Measurements from ENCODE around the gene FOXJ1.

Gene FOXJ1

DNA sequence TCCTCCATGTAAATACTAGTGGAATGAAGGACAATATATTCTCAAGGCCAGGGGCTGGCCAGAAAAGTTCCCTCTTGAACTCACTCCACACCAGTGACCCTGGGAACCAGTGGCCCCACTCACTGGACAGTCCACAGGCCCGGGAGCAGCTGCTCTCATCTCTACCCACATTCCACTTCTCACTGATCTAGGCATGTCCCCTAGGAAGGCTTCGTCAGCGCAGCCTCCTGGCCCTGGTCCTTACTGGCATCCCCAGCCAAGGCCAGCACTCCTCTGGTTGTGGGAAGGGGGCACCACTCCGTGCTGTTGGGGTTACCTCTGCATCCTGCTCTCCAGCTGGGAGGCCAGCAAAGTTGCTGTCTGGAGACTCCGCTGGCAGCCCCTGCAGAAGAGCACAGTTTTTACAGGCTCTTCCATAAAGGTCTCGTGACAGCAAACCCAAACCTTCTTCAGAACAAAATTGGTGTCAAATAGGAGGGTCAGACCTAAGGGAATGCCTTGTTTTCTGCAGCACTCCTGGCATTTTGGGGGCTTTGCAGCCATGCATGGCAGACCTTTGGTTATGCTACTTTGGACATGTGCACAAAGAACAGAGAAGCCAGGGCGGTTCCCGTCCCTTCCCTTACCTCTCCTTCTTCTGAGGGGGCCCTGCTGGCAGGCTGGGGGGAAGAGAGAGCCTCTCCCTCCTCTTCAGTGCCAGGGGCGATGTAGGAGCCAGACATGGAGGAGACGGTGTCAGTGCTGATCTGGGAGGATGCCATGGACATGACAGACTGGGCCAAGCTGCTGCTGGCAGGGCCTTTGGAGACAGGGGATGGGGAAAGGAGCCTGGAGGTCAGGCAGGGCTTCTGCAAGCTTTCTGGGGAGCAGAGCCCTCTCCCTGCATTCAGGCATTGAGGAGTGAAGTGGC is 14.1 kb upstream of the FOXJ1 start:
- Histone ChIP-seq H3K4me2 (ENCODE audit: low read length) (no peak overlapping the region), H3K79me2 (ENCODE audit: control insufficient read depth, insufficient read depth, low read length, poor library complexity) (no peaks in the 10 kb centered on the region), H3K14ac (ENCODE audit: low read length) (no peak overlapping the region), H3K27ac (ENCODE audit: low read depth, low read length) (no peak overlapping the region), H3K4me1 (ENCODE audit: control insufficient read depth in 1 of 2, insufficient read depth in 2 of 2, low read length in 2 of 2) (no peaks in the 10 kb centered on the region), H2BK5ac (ENCODE audit: low read depth, low read length, poor library complexity) (no peak overlapping the region), H3K9me3 (ENCODE audit: insufficient read depth, low read depth, low read length) (no peaks in the 10 kb centered on the region), H3K36me3 (ENCODE audit: control insufficient read depth in 1 of 2, insufficient read depth in 2 of 2, low read length in 2 of 2) (no peaks in the 10 kb centered on the region), H3K23ac (ENCODE audit: low read length) (no peak overlapping the region), H3K79me1 (ENCODE audit: low read length) (no peaks in the 10 kb centered on the region), H3K18ac (ENCODE audit: low read length) (no peak overlapping the region), H3K9ac (ENCODE audit: low read length) (no peak overlapping the region), H2BK120ac (ENCODE audit: insufficient read depth, low read length, poor library complexity) (no peak overlapping the region), H4K12ac (ENCODE audit: low read depth, low read length) (no peak overlapping the region), H3K4ac (ENCODE audit: low read depth, low read length) (no peak overlapping the region), H2AK5ac (ENCODE audit: low read length) (no peak overlapping the region), H4K91ac (ENCODE audit: low read depth, low read length) (no peak overlapping the region), H3K4me3 (ENCODE audit: low read depth, low read length) (no peak overlapping the region), H2AFZ (ENCODE audit: insufficient read depth, low read length, poor library complexity) (no peak overlapping the region), H4K8ac (ENCODE audit: low read depth, low read length) (no peak overlapping the region), H3K27me3 (ENCODE audit: insufficient read depth, low read length) (no peaks in the 10 kb centered on the region), H2BK12ac (ENCODE audit: low read length) (no peak overlapping the region)
- DNase-seq: no peak
- no CpG with 5 or more reads among the region's 10 CpGs for WGBS (ENCODE audit: extremely low coverage, insufficient coverage, insufficient read length)

DNA sequence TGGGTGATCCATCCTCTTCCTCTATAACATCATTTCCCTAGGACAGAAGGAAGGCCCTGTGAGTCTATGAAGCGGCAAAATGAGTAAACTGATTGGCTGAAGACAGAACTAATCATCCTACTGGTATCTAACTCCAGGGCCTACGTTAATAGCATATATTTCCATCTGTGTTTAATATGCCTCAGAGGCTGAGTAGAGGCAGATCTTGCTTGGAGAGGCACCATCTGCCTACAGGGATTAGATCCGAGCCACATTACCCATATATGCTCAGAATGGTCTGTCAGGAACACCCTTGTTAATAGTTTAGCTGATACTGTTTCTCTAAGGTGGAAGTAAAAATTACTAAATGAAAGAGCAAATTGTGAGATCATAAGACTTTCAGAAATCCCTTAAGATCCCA is 13.2 kb upstream of the FOXJ1 start:
- Histone ChIP-seq H3K9me3 (ENCODE audit: insufficient read depth, low read depth, low read length) (no peaks in the 10 kb centered on the region), H4K12ac (ENCODE audit: low read depth, low read length) (no peak overlapping the region), H3K4me3 (ENCODE audit: low read depth, low read length) (no peak overlapping the region), H3K4me1 (ENCODE audit: control insufficient read depth in 1 of 2, insufficient read depth in 2 of 2, low read length in 2 of 2) (no peaks in the 10 kb centered on the region), H2AK5ac (ENCODE audit: low read length) (no peak overlapping the region), H3K14ac (ENCODE audit: low read length) (no peak overlapping the region), H3K79me2 (ENCODE audit: control insufficient read depth, insufficient read depth, low read length, poor library complexity) (no peaks in the 10 kb centered on the region), H4K8ac (ENCODE audit: low read depth, low read length) (no peak overlapping the region), H3K9ac (ENCODE audit: low read length) (no peak overlapping the region), H3K27ac (ENCODE audit: low read depth, low read length) (no peak overlapping the region), H3K27me3 (ENCODE audit: insufficient read depth, low read length) (no peaks in the 10 kb centered on the region), H3K18ac (ENCODE audit: low read length) (no peak overlapping the region), H2AFZ (ENCODE audit: insufficient read depth, low read length, poor library complexity) (no peak overlapping the region), H3K4me2 (ENCODE audit: low read length) (no peak overlapping the region), H2BK5ac (ENCODE audit: low read depth, low read length, poor library complexity) (no peak overlapping the region), H3K4ac (ENCODE audit: low read depth, low read length) (no peak overlapping the region), H3K36me3 (ENCODE audit: control insufficient read depth in 1 of 2, insufficient read depth in 2 of 2, low read length in 2 of 2) (no peaks in the 10 kb centered on the region), H2BK120ac (ENCODE audit: insufficient read depth, low read length, poor library complexity) (no peak overlapping the region), H4K91ac (ENCODE audit: low read depth, low read length) (no peak overlapping the region), H3K23ac (ENCODE audit: low read length) (no peak overlapping the region), H3K79me1 (ENCODE audit: low read length) (no peaks in the 10 kb centered on the region), H2BK12ac (ENCODE audit: low read length) (no peak overlapping the region)
- no CpG with 5 or more reads among the region's 3 CpGs for WGBS (ENCODE audit: extremely low coverage, insufficient coverage, insufficient read length)
- DNase-seq: no peak

DNA sequence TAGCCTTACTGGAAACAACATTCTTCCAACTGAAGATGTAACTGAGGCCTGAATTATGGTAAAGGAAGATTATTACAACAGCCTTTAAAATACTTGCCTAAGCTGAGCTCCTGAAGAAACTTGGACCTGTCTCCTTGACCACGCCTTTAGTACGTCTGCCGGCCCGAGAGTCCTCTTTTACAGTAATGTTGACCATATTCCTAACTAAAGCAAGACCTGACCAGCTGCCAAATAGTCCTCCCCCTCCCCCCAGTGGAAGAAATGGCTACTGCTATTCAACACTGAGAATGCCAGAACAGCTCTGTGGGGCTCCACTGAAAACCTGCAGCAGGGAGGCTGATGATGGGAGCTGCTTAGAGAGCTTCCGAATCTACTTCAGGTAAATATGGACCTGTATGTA is 12.6 kb upstream of the FOXJ1 start:
- H3K4me3 ChIP-seq (ENCODE audit: low read depth, low read length): no peak overlapping the region
- no peak overlapping the region for H4K8ac ChIP-seq (ENCODE audit: low read depth, low read length)
- no peaks in the 10 kb centered on the region for H3K79me1 ChIP-seq (ENCODE audit: low read length)
- H3K4me1 ChIP-seq (ENCODE audit: control insufficient read depth in 1 of 2, insufficient read depth in 2 of 2, low read length in 2 of 2): no peaks in the 10 kb centered on the region
- WGBS (ENCODE audit: extremely low coverage, insufficient coverage, insufficient read length): no CpG with 5 or more reads among the region's 5 CpGs
- no peaks in the 10 kb centered on the region for H3K79me2 ChIP-seq (ENCODE audit: control insufficient read depth, insufficient read depth, low read length, poor library complexity)
- H4K91ac ChIP-seq (ENCODE audit: low read depth, low read length): no peak overlapping the region
- no peak overlapping the region for H3K18ac ChIP-seq (ENCODE audit: low read length)
- H3K4ac ChIP-seq (ENCODE audit: low read depth, low read length): no peak overlapping the region
- no peaks in the 10 kb centered on the region for H3K27me3 ChIP-seq (ENCODE audit: insufficient read depth, low read length)
- no peak overlapping the region for H2BK12ac ChIP-seq (ENCODE audit: low read length)
- H3K9me3 ChIP-seq (ENCODE audit: insufficient read depth, low read depth, low read length): no peaks in the 10 kb centered on the region
- no peak overlapping the region for H3K27ac ChIP-seq (ENCODE audit: low read depth, low read length)
- H2AFZ ChIP-seq (ENCODE audit: insufficient read depth, low read length, poor library complexity): no peak overlapping the region
- H3K4me2 ChIP-seq (ENCODE audit: low read length): no peak overlapping the region
- no peaks in the 10 kb centered on the region for H3K36me3 ChIP-seq (ENCODE audit: control insufficient read depth in 1 of 2, insufficient read depth in 2 of 2, low read length in 2 of 2)
- no peak overlapping the region for H4K12ac ChIP-seq (ENCODE audit: low read depth, low read length)
- no peak overlapping the region for H3K9ac ChIP-seq (ENCODE audit: low read length)
- no peak overlapping the region for H2BK5ac ChIP-seq (ENCODE audit: low read depth, low read length, poor library complexity)
- no peak overlapping the region for H3K23ac ChIP-seq (ENCODE audit: low read length)
- no peak overlapping the region for H2BK120ac ChIP-seq (ENCODE audit: insufficient read depth, low read length, poor library complexity)
- H3K14ac ChIP-seq (ENCODE audit: low read length): no peak overlapping the region
- H2AK5ac ChIP-seq (ENCODE audit: low read length): no peak overlapping the region
- DNase-seq: peak in 1 of 2 donors; percentile 61

DNA sequence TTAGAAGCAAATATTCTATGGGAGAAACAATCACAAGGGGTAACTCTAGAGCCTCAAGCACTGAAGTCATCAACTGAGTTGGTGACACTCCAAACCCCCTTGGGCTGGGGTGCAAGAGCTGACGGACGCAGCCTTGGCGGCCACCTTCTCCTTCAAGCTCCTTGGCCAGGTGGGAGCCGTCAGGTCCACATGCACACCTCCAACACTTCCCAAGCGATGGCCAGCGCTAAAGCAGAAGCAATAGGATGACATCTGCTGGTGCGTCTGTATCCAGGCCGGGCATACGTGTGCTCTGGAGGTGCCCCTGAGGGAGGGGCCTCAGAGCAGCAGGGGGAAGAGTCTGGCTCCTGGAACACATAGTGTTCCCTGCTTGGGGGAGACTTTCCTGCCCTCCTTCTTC is 12.2 kb upstream of the FOXJ1 start:
- no peak overlapping the region for H2AK5ac ChIP-seq (ENCODE audit: low read length)
- H3K27ac ChIP-seq (ENCODE audit: low read depth, low read length): no peak overlapping the region
- H4K12ac ChIP-seq (ENCODE audit: low read depth, low read length): no peak overlapping the region
- no peak overlapping the region for H3K14ac ChIP-seq (ENCODE audit: low read length)
- WGBS (ENCODE audit: extremely low coverage, insufficient coverage, insufficient read length): no CpG with 5 or more reads among the region's 9 CpGs
- H2BK12ac ChIP-seq (ENCODE audit: low read length): no peak overlapping the region
- no peak overlapping the region for H4K91ac ChIP-seq (ENCODE audit: low read depth, low read length)
- H3K4ac ChIP-seq (ENCODE audit: low read depth, low read length): no peak overlapping the region
- no peak overlapping the region for H3K9ac ChIP-seq (ENCODE audit: low read length)
- no peak overlapping the region for H3K4me2 ChIP-seq (ENCODE audit: low read length)
- H3K36me3 ChIP-seq (ENCODE audit: control insufficient read depth in 1 of 2, insufficient read depth in 2 of 2, low read length in 2 of 2): no peaks in the 10 kb centered on the region
- no peaks in the 10 kb centered on the region for H3K4me1 ChIP-seq (ENCODE audit: control insufficient read depth in 1 of 2, insufficient read depth in 2 of 2, low read length in 2 of 2)
- H3K18ac ChIP-seq (ENCODE audit: low read length): no peak overlapping the region
- H3K9me3 ChIP-seq (ENCODE audit: insufficient read depth, low read depth, low read length): no peaks in the 10 kb centered on the region
- H4K8ac ChIP-seq (ENCODE audit: low read depth, low read length): no peak overlapping the region
- H3K23ac ChIP-seq (ENCODE audit: low read length): no peak overlapping the region
- H2AFZ ChIP-seq (ENCODE audit: insufficient read depth, low read length, poor library complexity): no peak overlapping the region
- DNase-seq: no peak
- H3K79me1 ChIP-seq (ENCODE audit: low read length): no peaks in the 10 kb centered on the region
- no peaks in the 10 kb centered on the region for H3K79me2 ChIP-seq (ENCODE audit: control insufficient read depth, insufficient read depth, low read length, poor library complexity)
- no peak overlapping the region for H3K4me3 ChIP-seq (ENCODE audit: low read depth, low read length)
- no peaks in the 10 kb centered on the region for H3K27me3 ChIP-seq (ENCODE audit: insufficient read depth, low read length)
- H2BK120ac ChIP-seq (ENCODE audit: insufficient read depth, low read length, poor library complexity): no peak overlapping the region
- H2BK5ac ChIP-seq (ENCODE audit: low read depth, low read length, poor library complexity): no peak overlapping the region
